ENCODE data around the gene ZBED4.

ZBED4 gene

DNA sequence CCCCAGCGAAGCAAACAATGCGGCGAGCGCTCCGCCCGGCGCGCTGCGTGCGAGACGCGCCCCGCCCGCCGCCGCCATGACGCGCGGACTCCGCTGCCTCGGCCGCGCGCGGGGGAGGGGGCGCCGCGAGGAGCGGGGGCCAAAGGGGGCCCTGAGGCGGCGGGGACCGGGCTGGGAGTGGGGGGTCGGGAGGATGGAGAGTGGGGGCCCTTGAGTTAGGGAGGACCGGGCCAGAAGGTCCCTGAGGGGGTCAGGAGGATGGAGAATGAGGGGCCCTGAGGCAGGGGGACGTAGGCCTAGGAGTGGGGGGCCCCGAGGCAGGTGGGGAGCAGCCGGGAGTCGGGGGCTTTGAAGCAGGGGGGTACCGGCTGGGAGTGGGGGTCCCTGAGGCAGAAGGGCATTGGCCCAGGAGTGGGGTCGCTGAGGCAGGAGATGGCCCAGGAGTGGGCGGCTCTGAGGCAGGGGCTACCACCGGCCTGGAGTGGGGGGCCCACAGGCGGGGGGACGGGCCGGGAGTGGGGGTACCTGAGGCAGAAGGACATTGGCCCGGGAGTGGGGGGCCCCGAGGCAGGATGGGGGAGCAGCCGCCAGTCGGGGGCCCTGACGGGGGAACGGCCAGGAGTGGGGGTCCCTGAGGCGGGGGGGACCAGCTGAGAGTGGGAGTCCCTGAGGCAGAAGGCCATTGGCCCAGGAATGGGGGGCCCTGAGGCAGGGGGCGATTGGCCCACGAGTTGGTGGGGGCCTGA lies 25.6 kb upstream of the ZBED4 start, which contains the start of gene BRD1:
Gene BRD1, minus strand, starts transcription at position 21 of the 746 bp plus-strand sequence. CDS start 3,556 bp downstream, outside the sequence.
- H3K79me2 ChIP-seq (ENCODE audit: insufficient read depth, low read length): peaks cover 36% of the 10 kb centered on the region
- TF ChIP-seq EZH2phosphoT487 (conservative IDR thresholded peaks at IDR 0.05; ENCODE audit: low read length) (no peak), CTCF (IDR thresholded peaks at IDR 0.05; ENCODE audit: insufficient read depth, low read length, poor library complexity, severe bottlenecking) (no peak)
- H3K9me3 ChIP-seq (ENCODE audit: insufficient read depth, low read length): no peaks in the 10 kb centered on the region
- peak within 1 kb of the TSS; percentile 49 for H3K27ac ChIP-seq (ENCODE audit: low read depth, low read length)
- H4K20me1 ChIP-seq (ENCODE audit: low read depth, low read length): peaks cover 7% of the 10 kb centered on the region; the same call in 1 of the 2 replicates
- H3F3A ChIP-seq (ENCODE audit: insufficient read depth): peaks cover 10% of the 10 kb centered on the region
- peak within 1 kb of the TSS; percentile 63 for H2AFZ ChIP-seq (ENCODE audit: low read depth, low read length, severe bottlenecking)
- no peaks in the 10 kb centered on the region for H3K27me3 ChIP-seq (ENCODE audit: low read length)
- no peaks in the 10 kb centered on the region for H3K36me3 ChIP-seq (ENCODE audit: low read length)
- peak within 1 kb of the TSS; percentile 74 for H3K4me3 ChIP-seq (ENCODE audit: insufficient read depth, low read length, poor library complexity, severe bottlenecking)
- no peaks in the 10 kb centered on the region for H3K9me2 ChIP-seq (replicated peaks; ENCODE audit: insufficient read depth, low read length)
- peak within 1 kb of the TSS; percentile 77 for H3K4me2 ChIP-seq (ENCODE audit: low read depth, low read length, poor library complexity, severe bottlenecking)
- peak within 1 kb of the TSS; percentile 77 for H3K9ac ChIP-seq (ENCODE audit: low read length)

DNA sequence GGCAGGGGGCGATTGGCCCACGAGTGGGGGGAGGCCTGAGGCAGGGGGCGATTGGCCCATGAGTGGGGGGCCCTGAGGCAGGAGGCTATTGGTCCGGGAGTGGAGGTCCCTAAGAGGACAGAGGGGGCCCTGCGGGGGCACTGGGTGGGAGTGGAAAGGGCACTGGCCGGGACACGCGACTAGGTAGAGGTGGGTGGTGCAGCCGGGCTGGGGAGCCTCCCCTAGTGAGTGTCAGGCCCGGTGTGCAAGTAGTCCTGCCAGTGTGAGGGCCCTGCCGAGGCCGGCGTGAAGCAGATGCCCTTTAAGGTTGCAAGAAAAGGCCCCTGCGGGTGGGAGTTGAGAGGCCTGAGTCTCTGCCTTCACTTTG lies 25.1 kb upstream of the ZBED4 start:
- TF ChIP-seq CTCF (IDR thresholded peaks at IDR 0.05; ENCODE audit: insufficient read depth, low read length, poor library complexity, severe bottlenecking): no peak
- TF ChIP-seq EZH2phosphoT487 (conservative IDR thresholded peaks at IDR 0.05; ENCODE audit: low read length): no peak
- peaks cover 33% of the 10 kb centered on the region for H3K79me2 ChIP-seq (ENCODE audit: insufficient read depth, low read length)
- peaks cover 7% of the 10 kb centered on the region; the same call in 1 of the 2 replicates for H4K20me1 ChIP-seq (ENCODE audit: low read depth, low read length)
- no peaks in the 10 kb centered on the region for H3K36me3 ChIP-seq (ENCODE audit: low read length)
- H3K27ac ChIP-seq (ENCODE audit: low read depth, low read length): no peak overlapping the region
- no peaks in the 10 kb centered on the region for H3K9me2 ChIP-seq (replicated peaks; ENCODE audit: insufficient read depth, low read length)
- no peak overlapping the region for H3K9ac ChIP-seq (ENCODE audit: low read length)
- no peak overlapping the region for H3K4me3 ChIP-seq (ENCODE audit: insufficient read depth, low read length, poor library complexity, severe bottlenecking)
- H3K9me3 ChIP-seq (ENCODE audit: insufficient read depth, low read length): no peaks in the 10 kb centered on the region
- H2AFZ ChIP-seq (ENCODE audit: low read depth, low read length, severe bottlenecking): no peak overlapping the region
- H3K4me2 ChIP-seq (ENCODE audit: low read depth, low read length, poor library complexity, severe bottlenecking): no peak overlapping the region
- H3K27me3 ChIP-seq (ENCODE audit: low read length): no peaks in the 10 kb centered on the region
- peaks cover 10% of the 10 kb centered on the region for H3F3A ChIP-seq (ENCODE audit: insufficient read depth)

DNA sequence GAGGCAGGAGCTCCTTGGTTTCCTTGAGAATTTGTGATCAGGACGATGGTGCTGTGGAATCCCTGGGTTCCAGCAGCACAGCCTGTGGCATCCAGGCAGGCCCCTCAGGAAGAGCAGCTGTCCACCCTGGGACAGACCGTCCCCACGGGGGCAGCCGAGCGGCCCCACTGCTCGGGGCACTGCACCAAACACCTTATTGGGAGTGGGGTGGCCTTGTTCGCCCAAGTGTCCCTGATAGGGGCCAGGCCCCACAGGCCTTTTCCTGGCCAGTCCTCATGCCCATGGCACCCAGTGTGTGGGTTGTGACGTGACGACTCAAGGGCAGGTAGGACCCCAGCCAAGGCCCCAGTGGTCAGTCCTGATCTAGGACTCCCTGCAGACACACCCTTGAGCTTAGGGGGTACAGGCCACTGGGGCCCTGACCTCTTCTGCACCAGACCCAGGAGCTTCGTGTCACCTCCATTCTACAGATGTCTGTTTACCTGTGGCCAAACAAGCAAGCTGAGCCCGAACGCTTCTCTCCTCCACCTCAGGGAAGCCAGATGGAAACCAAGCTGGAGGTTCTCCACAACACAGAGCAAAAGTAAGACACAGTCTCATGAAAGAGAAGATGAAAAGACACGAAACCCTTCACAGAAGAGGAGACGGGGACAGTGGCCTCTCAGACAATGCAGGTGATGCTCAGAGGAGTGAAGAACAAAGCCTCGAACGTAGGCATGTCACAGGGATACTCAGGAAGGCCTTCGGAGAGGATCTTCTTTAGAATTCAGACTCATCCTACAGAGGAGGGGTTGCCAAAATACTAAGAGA lies 24.4 kb upstream of the ZBED4 start:
- Histone ChIP-seq H3F3A (ENCODE audit: insufficient read depth) (peaks cover 10% of the 10 kb centered on the region), H2AFZ (ENCODE audit: low read depth, low read length, severe bottlenecking) (peak overlapping the region; percentile 78), H3K79me2 (ENCODE audit: insufficient read depth, low read length) (peaks cover 26% of the 10 kb centered on the region), H3K4me3 (ENCODE audit: insufficient read depth, low read length, poor library complexity, severe bottlenecking) (no peak overlapping the region), H4K20me1 (ENCODE audit: low read depth, low read length) (peaks cover 7% of the 10 kb centered on the region; the same call in 1 of the 2 replicates), H3K36me3 (ENCODE audit: low read length) (no peaks in the 10 kb centered on the region), H3K27ac (ENCODE audit: low read depth, low read length) (peak overlapping the region; percentile 11), H3K9ac (ENCODE audit: low read length) (peak overlapping the region; percentile 20; the same call in 1 of the 2 replicates), H3K4me2 (ENCODE audit: low read depth, low read length, poor library complexity, severe bottlenecking) (peak overlapping the region; percentile 47), H3K27me3 (ENCODE audit: low read length) (no peaks in the 10 kb centered on the region), H3K9me3 (ENCODE audit: insufficient read depth, low read length) (no peaks in the 10 kb centered on the region), H3K9me2 (replicated peaks; ENCODE audit: insufficient read depth, low read length) (no peaks in the 10 kb centered on the region)
- TF ChIP-seq EZH2phosphoT487 (conservative IDR thresholded peaks at IDR 0.05; ENCODE audit: low read length) (no peak), CTCF (IDR thresholded peaks at IDR 0.05; ENCODE audit: insufficient read depth, low read length, poor library complexity, severe bottlenecking) (no peak)
